CD14-positive monocyte (primary cell): Measurements from ENCODE around the gene UST. TPM values are rescaled to one million over a fixed set of nuclear protein-coding genes. Genes with fewer than 3 reads are reported as not detected.
A peak's percentile ranks its signal among the peaks of the same experiment; 100 is the strongest.
"Not testable (repeated sequence)": the region's sequence is repeated elsewhere in the genome, so short reads cannot be mapped to it uniquely, and the experiment has no call there.

ENCODE experiments used
- DNase-seq, 3 donors: peaks; one replicate each; pipeline ENCODE4 v3.0.0-alpha.2; 2011 to 2022
- H2AFZ ChIP-seq: 2 replicates; pipeline ENCODE4 v1.6.0; 2012; ENCODE audit warnings: mild to moderate bottlenecking, low read depth, low read length, inconsistent platforms; ENCODE audit not compliant: insufficient read depth, poor library complexity, severe bottlenecking
- H3K27ac ChIP-seq, 2 donors: 1 replicate in 1 of 2; 2 replicates in 1 of 2; pipeline ENCODE4 v1.5.1; 2012 to 2013; ENCODE audit warnings: low read length in 2 of 2, control low read depth in 1 of 2, inconsistent platforms in 1 of 2, low read depth in 1 of 2, mild to moderate bottlenecking in 1 of 2
- H3K27me3 ChIP-seq, 2 donors: one replicate each; pipeline versions ENCODE4 v1.6.0 to v1.6.1; 2011 to 2013; ENCODE audit warnings: low read length in 2 of 2; ENCODE audit not compliant: control insufficient read depth in 2 of 2, insufficient read depth in 2 of 2
- H3K36me3 ChIP-seq, 2 donors: replicated peaks in 1 of 2; 1 replicate in 1 of 2; 2 replicates in 1 of 2; pipeline versions ENCODE4 v1.5.1 to v1.6.1; 2012 to 2013; ENCODE audit warnings: low read length in 2 of 2, control low read depth in 1 of 2, inconsistent platforms in 1 of 2, mild to moderate bottlenecking in 1 of 2; ENCODE audit not compliant: insufficient read depth in 2 of 2, control insufficient read depth in 1 of 2
- H3K4me1 ChIP-seq, 2 donors: 1 replicate in 1 of 2; 2 replicates in 1 of 2; pipeline versions ENCODE4 v1.5.1 to v1.6.1; 2012 to 2013; ENCODE audit warnings: low read length in 2 of 2, control low read depth in 1 of 2, inconsistent platforms in 1 of 2, mild to moderate bottlenecking in 1 of 2, moderate library complexity in 1 of 2; ENCODE audit not compliant: insufficient read depth in 2 of 2, control insufficient read depth in 1 of 2
- H3K4me2 ChIP-seq: replicated peaks from 2 replicates; pipeline ENCODE3; 2012; ENCODE audit warnings: low read length, moderate library complexity, mild to moderate bottlenecking; ENCODE audit not compliant: poor library complexity, severe bottlenecking; ENCODE audit errors: extremely low read depth
- H3K4me3 ChIP-seq, 3 experiments: fragments of 200-600 bp in 1 of 3; sonication (generic) in 1 of 3; replicated peaks in 1 of 3; 1 replicate in 2 of 3; 2 replicates in 1 of 3; pipeline ENCODE4 v1.5.1; 2011 to 2013; ENCODE audit warnings: low read length in 3 of 3, mild to moderate bottlenecking in 3 of 3, control low read depth in 2 of 3, low read depth in 2 of 3, inconsistent platforms in 1 of 3, moderate library complexity in 1 of 3
- H3K79me2 ChIP-seq: 2 replicates; pipeline ENCODE4 v1.6.0; 2012; ENCODE audit warnings: mild to moderate bottlenecking, control low read depth, inconsistent platforms, low read length, moderate library complexity; ENCODE audit not compliant: insufficient read depth
- H3K9ac ChIP-seq: 2 replicates; pipeline ENCODE4 v1.6.0; 2017; ENCODE audit warnings: low read length, mild to moderate bottlenecking; ENCODE audit not compliant: insufficient read depth, poor library complexity, severe bottlenecking
- H3K9me3 ChIP-seq, 2 donors: replicated peaks in 1 of 2; 1 replicate in 1 of 2; 2 replicates in 1 of 2; pipeline versions ENCODE4 v1.5.1 to v1.6.1; 2012 to 2013; ENCODE audit warnings: low read length in 2 of 2, control low read depth in 1 of 2; ENCODE audit not compliant: control insufficient read depth in 1 of 2, insufficient read depth in 1 of 2
- H4K20me1 ChIP-seq: 2 replicates; pipeline ENCODE4 v1.6.0; 2012; ENCODE audit warnings: mild to moderate bottlenecking, low read length, control low read depth, moderate library complexity; ENCODE audit not compliant: insufficient read depth
- H3K27ac Mint-ChIP-seq, 7 donors: one replicate each; pipeline ENCODE4 v1.8.0; 2020; ENCODE audit warnings: mild to moderate bottlenecking in 7 of 7, mixed read lengths in 7 of 7, moderate library complexity in 6 of 7, inconsistent platforms in 2 of 7
- H3K27me3 Mint-ChIP-seq, 3 donors: one replicate each; pipeline ENCODE4 v1.8.0; 2021 to 2022; ENCODE audit warnings: low read depth in 3 of 3, mild to moderate bottlenecking in 3 of 3, mixed read lengths in 3 of 3, moderate library complexity in 3 of 3, inconsistent platforms in 1 of 3
- H3K36me3 Mint-ChIP-seq, 2 donors: one replicate each; pipeline ENCODE4 v1.8.0; 2020; ENCODE audit warnings: mixed read lengths in 2 of 2, inconsistent platforms in 1 of 2, mild to moderate bottlenecking in 1 of 2
- H3K4me1 Mint-ChIP-seq: one replicate; pipeline ENCODE4 v1.8.0; 2020; ENCODE audit warnings: mild to moderate bottlenecking, mixed read lengths
- H3K4me3 Mint-ChIP-seq, 2 donors: one replicate each; pipeline ENCODE4 v1.8.0; 2020; ENCODE audit warnings: mild to moderate bottlenecking in 2 of 2, mixed read lengths in 2 of 2, moderate library complexity in 1 of 2
- H3K9me3 Mint-ChIP-seq, 7 donors: one replicate each; pipeline ENCODE4 v1.8.0; 2020 to 2022; ENCODE audit warnings: mixed read lengths in 7 of 7, mild to moderate bottlenecking in 6 of 7, moderate library complexity in 6 of 7, inconsistent platforms in 2 of 7
- CTCF ChIP-seq: fragments of 200-600 bp; IDR thresholded peaks from one replicate; pipeline ENCODE4 v1.8.0; 2022; ENCODE audit warnings: antibody characterized with exemption, mild to moderate bottlenecking
- WGBS: methylation state at CpG from one replicate; pipeline ENCODE4 v1.1.5; 2013; ENCODE audit warnings: missing lambda C conversion rate; ENCODE audit not compliant: insufficient coverage; 5-methylcytosine and 5-hydroxymethylcytosine counted together
- intact Hi-C, 2 donors: fragments of 100-400 bp; cut with micrococcal nuclease; formaldehyde crosslinking; loops; one replicate each; pipeline versions ENCODE4 v1.15.0 to v1.15.1; 2023
- polyA plus RNA-seq, 3 donors: library from polyadenylated mRNA; depleted of rRNA in 1 of 3; unstranded in 2 of 3; stranded (reverse) in 1 of 3; fragments of 300-500 nt in 2 of 3; fragments of >200 nt in 1 of 3; fragmentation: Illumina TruSeq in 2 of 3; gene quantifications; 1 replicate in 2 of 3; 2 replicates in 1 of 3; pipeline ENCODE4 v1.2.3, GENCODE V29; 2012 to 2021

UST gene
- polyA plus RNA-seq, 3 donors = 0.33 to 0.53 (median 0.48) TPM

- H3K27me3 Mint-ChIP-seq = peaks cover 0 to 3% (median 0%) of the 10 kb centered on the region in 3 donors
- H3K27ac Mint-ChIP-seq = no peak overlapping the region
- Histone ChIP-seq H3K27ac (no peak overlapping the region), H3K4me2 (no peak overlapping the region), H3K9me3 (no peaks in the 10 kb centered on the region), H3K9ac (no peak overlapping the region), H3K79me2 (no peaks in the 10 kb centered on the region), H4K20me1 (no peaks in the 10 kb centered on the region), H3K27me3 (no peaks in the 10 kb centered on the region), H3K4me1 (no peaks in the 10 kb centered on the region), H3K36me3 (no peaks in the 10 kb centered on the region), H3K4me3 (no peak overlapping the region), H2AFZ (no peak overlapping the region)
- H3K36me3 Mint-ChIP-seq = no peaks in the 10 kb centered on the region
- intact Hi-C loops = no loop called here
- TF ChIP-seq CTCF = no peak
- no CpG with 5 or more reads among the region's 4 CpGs for WGBS
- no peak for DNase-seq
- no peak overlapping the region for H3K4me3 Mint-ChIP-seq
- H3K4me1 Mint-ChIP-seq = no peaks in the 10 kb centered on the region
- H3K9me3 Mint-ChIP-seq = no peaks in the 10 kb centered on the region
Observed at GRCh38 chr6:148846778-148847761, 100.2 kb downstream of the UST start.

GRCh38 chr6:148848915-148849314 lies 102.1 kb downstream of the UST start:
- Histone ChIP-seq H3K36me3 (no peaks in the 10 kb centered on the region), H3K4me3 (no peak overlapping the region), H4K20me1 (no peaks in the 10 kb centered on the region), H3K27me3 (no peaks in the 10 kb centered on the region), H3K4me1 (peaks cover 0 to under 1% of the 10 kb centered on the region in 2 donors), H2AFZ (no peak overlapping the region), H3K9me3 (no peaks in the 10 kb centered on the region), H3K27ac (no peak overlapping the region), H3K79me2 (no peaks in the 10 kb centered on the region), H3K4me2 (no peak overlapping the region), H3K9ac (no peak overlapping the region)
- TF ChIP-seq CTCF = no peak
- H3K27me3 Mint-ChIP-seq = peaks cover 0 to 3% (median 0%) of the 10 kb centered on the region in 3 donors
- peak overlapping the region in 1 of 7 donors; percentile 79 for H3K27ac Mint-ChIP-seq
- no peak overlapping the region for H3K4me3 Mint-ChIP-seq
- peaks cover 5% of the 10 kb centered on the region for H3K4me1 Mint-ChIP-seq
- DNase-seq = no peak
- 80% methylated on average over 2 of the region's 4 CpGs for WGBS
- H3K36me3 Mint-ChIP-seq = no peaks in the 10 kb centered on the region
- intact Hi-C loops = no loop called here
- H3K9me3 Mint-ChIP-seq = no peaks in the 10 kb centered on the region

- H3K27ac ChIP-seq, H3K4me2 ChIP-seq, H3K79me2 ChIP-seq, H2AFZ ChIP-seq, H3K36me3 ChIP-seq, DNase-seq, H3K27me3 ChIP-seq, H3K9me3 ChIP-seq, H3K9ac ChIP-seq, H3K4me1 ChIP-seq, H3K4me3 ChIP-seq, intact Hi-C loops, H3K36me3 Mint-ChIP-seq, H3K27ac Mint-ChIP-seq, H3K4me3 Mint-ChIP-seq, H4K20me1 ChIP-seq, H3K27me3 Mint-ChIP-seq, H3K9me3 Mint-ChIP-seq: not testable (repeated sequence)
- peaks cover 10% of the 10 kb centered on the region for H3K4me1 Mint-ChIP-seq
- WGBS = no CpG with 5 or more reads among the region's 5 CpGs
Observed at GRCh38 chr6:148849449-148849848, 102.6 kb downstream of the UST start.
